ENCODE measurements around the gene B3GNT4. TPM values are rescaled to one million over a fixed set of nuclear protein-coding genes. Genes with fewer than 3 reads are reported as not detected.

The B3GNT4 gene
- total and polyA plus RNA-seq, 4 experiments from 2014 or later = 0.10 to 1.4 (median 0.93) TPM; not detected in 1

DNA sequence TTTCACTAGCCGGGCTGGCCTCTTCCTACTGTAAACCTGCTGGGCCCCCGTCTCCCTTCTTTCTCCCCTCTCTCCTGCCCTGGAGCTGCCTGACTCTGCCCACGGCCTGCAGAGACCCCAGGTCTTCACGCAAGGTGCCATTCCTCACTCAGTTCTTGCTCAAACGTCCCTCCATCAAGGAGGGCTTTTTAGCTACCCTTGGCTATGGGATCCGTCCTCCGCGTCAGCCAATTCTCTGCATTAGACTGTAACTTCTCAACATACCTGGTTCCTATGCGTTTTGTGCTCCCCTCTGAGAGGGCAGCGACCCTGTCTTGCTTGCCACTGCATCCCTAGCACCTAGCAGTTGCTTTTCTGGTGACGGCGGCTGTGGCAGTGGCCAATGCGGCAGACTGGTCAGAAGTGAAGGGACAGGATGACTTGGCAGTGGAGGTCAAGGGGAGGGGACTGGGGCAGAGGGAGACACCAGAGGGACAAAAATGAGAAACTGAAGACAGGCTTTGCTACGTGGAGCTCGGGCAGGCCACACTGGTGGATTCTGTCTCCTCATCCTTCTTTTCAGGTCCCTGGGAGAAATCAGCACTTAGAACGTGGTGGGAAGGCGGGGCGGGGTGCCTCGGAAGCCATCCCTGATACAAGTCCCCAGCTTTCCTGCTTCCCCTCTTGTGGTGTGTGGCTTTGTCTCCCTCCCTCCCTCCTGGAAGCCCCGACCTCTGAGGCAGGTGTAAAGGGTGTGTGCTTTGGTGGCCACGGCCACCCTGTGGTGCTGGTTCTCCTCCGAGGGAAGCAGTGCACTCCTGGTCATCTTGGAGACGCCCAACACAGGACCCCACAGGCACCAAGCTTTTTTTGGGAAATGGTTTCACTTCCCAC is 1.8 kb downstream of the B3GNT4 start:
- Mint-ChIP-seq H3K4me3 (peak overlapping the region; percentile 72 to 94 (median 78)), H3K4me1 (peaks cover 5 to 20% (median 12%) of the 10 kb centered on the region in 4 donors), H3K27ac (peak overlapping the region in 6 of 7 donors; percentile 33 to 82 (median 46)), H3K36me3 (peaks cover 11 to 21% of the 10 kb centered on the region in 2 donors), H3K27me3 (peaks cover 0 to 4% of the 10 kb centered on the region in 2 donors), H3K9me3 (no peaks in the 10 kb centered on the region)
- CTCF ChIA-PET (ENCODE audit: partially characterized antibody) = interaction anchor here (0.8 to 1.1 kb wide), 4 partner anchors 10 to 62 kb away, joined by 3 to 4 read pairs (median 3); no protein-coding TSS in a partner anchor
- H3K4me1 ChIP-seq (ENCODE audit: insufficient read depth, low read length) = peaks cover 9% of the 10 kb centered on the region
- H3K36me3 ChIP-seq (ENCODE audit: insufficient read depth, low read length) = peaks cover 9% of the 10 kb centered on the region
- peak in 2 of 5 donors; percentile 7 for DNase-seq
- no peak overlapping the region for H3K4me3 ChIP-seq (ENCODE audit: low read length in 2 of 2)
- H3K27ac ChIP-seq (ENCODE audit: low read depth, low read length) = no peak overlapping the region
- no peaks in the 10 kb centered on the region for H3K9me3 ChIP-seq (ENCODE audit: control insufficient read depth in 1 of 2, low read length in 2 of 2)
- intact Hi-C loops (cut with micrococcal nuclease) = loop anchor here (2.0 kb wide), 1 partner anchor 62 kb away; the partner anchor contains the start of gene VPS33A
- no peaks in the 10 kb centered on the region for H3K27me3 ChIP-seq (ENCODE audit: insufficient read depth, low read length)
- POLR2A ChIA-PET (ENCODE audit: partially characterized antibody) = interaction anchor here (1.0 to 2.1 kb wide), 4 partner anchors 10 to 322 kb away, joined by 3 to 13 read pairs (median 5); partner anchors contain the start of genes DIABLO, KNTC1 and RSRC2

DNA sequence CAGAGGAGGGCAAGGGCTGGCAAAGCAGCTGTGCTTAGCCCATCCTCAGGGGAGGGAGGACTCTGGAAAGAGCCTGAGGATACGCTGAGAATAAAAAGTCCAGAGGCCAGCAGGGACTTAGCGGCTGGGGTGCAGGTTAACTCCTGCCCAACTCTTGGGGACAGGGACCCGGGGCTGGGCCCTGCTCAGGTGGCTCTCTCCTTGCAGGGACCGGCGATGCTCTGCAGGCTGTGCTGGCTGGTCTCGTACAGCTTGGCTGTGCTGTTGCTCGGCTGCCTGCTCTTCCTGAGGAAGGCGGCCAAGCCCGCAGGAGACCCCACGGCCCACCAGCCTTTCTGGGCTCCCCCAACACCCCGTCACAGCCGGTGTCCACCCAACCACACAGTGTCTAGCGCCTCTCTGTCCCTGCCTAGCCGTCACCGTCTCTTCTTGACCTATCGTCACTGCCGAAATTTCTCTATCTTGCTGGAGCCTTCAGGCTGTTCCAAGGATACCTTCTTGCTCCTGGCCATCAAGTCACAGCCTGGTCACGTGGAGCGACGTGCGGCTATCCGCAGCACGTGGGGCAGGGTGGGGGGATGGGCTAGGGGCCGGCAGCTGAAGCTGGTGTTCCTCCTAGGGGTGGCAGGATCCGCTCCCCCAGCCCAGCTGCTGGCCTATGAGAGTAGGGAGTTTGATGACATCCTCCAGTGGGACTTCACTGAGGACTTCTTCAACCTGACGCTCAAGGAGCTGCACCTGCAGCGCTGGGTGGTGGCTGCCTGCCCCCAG is 2.8 kb downstream of the B3GNT4 start:
- ChIA-PET POLR2A (ENCODE audit: partially characterized antibody) (interaction anchor here (1.6 to 2.1 kb wide), 3 partner anchors 19 to 38 kb away, joined by 6 to 13 read pairs (median 7); partner anchors contain the start of gene DIABLO), CTCF (ENCODE audit: partially characterized antibody) (interaction anchor here (0.8 kb wide), 1 partner anchor 38 kb away, joined by 3 read pairs; no protein-coding TSS in a partner anchor)
- no peaks in the 10 kb centered on the region for H3K27me3 ChIP-seq (ENCODE audit: insufficient read depth, low read length)
- H3K9me3 Mint-ChIP-seq = no peaks in the 10 kb centered on the region
- H3K27ac ChIP-seq (ENCODE audit: low read depth, low read length) = no peak overlapping the region
- H3K36me3 ChIP-seq (ENCODE audit: insufficient read depth, low read length) = peaks cover 12% of the 10 kb centered on the region
- H3K4me1 Mint-ChIP-seq = peaks cover 5 to 20% (median 12%) of the 10 kb centered on the region in 4 donors
- peaks cover 9% of the 10 kb centered on the region for H3K4me1 ChIP-seq (ENCODE audit: insufficient read depth, low read length)
- peaks cover 0 to 4% of the 10 kb centered on the region in 2 donors for H3K27me3 Mint-ChIP-seq
- peak in 1 of 5 donors; percentile 14 for DNase-seq
- no peaks in the 10 kb centered on the region for H3K9me3 ChIP-seq (ENCODE audit: control insufficient read depth in 1 of 2, low read length in 2 of 2)
- peak overlapping the region in 4 of 7 donors; percentile 60 to 88 (median 77) for H3K27ac Mint-ChIP-seq
- intact Hi-C loops (cut with micrococcal nuclease) = no loop called here
- no peak overlapping the region for H3K4me3 ChIP-seq (ENCODE audit: low read length in 2 of 2)
- peak overlapping the region in 2 of 8 donors; percentile 49 to 69 for H3K4me3 Mint-ChIP-seq
- peaks cover 11 to 24% of the 10 kb centered on the region in 2 donors for H3K36me3 Mint-ChIP-seq

DNA sequence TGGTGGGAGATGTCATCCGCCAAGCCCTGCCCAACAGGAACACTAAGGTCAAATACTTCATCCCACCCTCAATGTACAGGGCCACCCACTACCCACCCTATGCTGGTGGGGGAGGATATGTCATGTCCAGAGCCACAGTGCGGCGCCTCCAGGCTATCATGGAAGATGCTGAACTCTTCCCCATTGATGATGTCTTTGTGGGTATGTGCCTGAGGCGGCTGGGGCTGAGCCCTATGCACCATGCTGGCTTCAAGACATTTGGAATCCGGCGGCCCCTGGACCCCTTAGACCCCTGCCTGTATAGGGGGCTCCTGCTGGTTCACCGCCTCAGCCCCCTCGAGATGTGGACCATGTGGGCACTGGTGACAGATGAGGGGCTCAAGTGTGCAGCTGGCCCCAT is 3.5 kb downstream of the B3GNT4 start:
- Histone ChIP-seq H3K9me3 (ENCODE audit: control insufficient read depth in 1 of 2, low read length in 2 of 2) (no peaks in the 10 kb centered on the region), H3K27ac (ENCODE audit: low read depth, low read length) (no peak overlapping the region), H3K4me3 (ENCODE audit: low read length in 2 of 2) (no peak overlapping the region), H3K36me3 (ENCODE audit: insufficient read depth, low read length) (peaks cover 13% of the 10 kb centered on the region), H3K27me3 (ENCODE audit: insufficient read depth, low read length) (no peaks in the 10 kb centered on the region), H3K4me1 (ENCODE audit: insufficient read depth, low read length) (peaks cover 9% of the 10 kb centered on the region)
- Mint-ChIP-seq H3K27me3 (peaks cover 0 to 2% of the 10 kb centered on the region in 2 donors), H3K9me3 (no peaks in the 10 kb centered on the region), H3K4me3 (peak overlapping the region in 1 of 8 donors; percentile 35), H3K36me3 (peaks cover 14 to 29% of the 10 kb centered on the region in 2 donors), H3K4me1 (peaks cover 5 to 20% (median 12%) of the 10 kb centered on the region in 4 donors), H3K27ac (peak overlapping the region in 2 of 7 donors; percentile 72 to 88)
- POLR2A ChIA-PET (ENCODE audit: partially characterized antibody) = interaction anchor here (1.6 to 2.1 kb wide), 2 partner anchors 19 to 38 kb away, joined by 6 to 7 read pairs; partner anchors contain the start of gene DIABLO
- CTCF ChIA-PET (ENCODE audit: partially characterized antibody) = no interaction called here
- DNase-seq = peak in 1 of 5 donors; percentile 7
- intact Hi-C loops (cut with micrococcal nuclease) = no loop called here

DNA sequence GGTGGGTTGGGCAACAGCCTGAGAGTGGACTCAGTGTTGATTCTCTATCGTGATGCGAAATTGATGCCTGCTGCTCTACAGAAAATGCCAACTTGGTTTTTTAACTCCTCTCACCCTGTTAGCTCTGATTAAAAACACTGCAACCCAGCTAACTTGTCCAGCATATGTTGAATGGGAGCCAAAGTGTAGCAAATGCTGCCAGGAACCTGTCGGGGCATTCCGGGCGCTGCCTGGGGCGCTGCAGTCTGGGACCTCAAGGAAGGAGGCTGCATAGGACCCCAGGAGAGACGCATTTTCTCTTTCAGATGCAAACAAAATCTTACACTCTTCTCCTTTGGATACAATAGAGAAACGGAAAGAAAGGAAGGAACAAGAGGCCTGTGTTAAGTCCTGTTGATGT is 3.9 kb downstream of the B3GNT4 start:
- Histone ChIP-seq H3K4me1 (ENCODE audit: insufficient read depth, low read length) (peaks cover 8% of the 10 kb centered on the region), H3K36me3 (ENCODE audit: insufficient read depth, low read length) (peaks cover 17% of the 10 kb centered on the region), H3K9me3 (ENCODE audit: control insufficient read depth in 1 of 2, low read length in 2 of 2) (no peaks in the 10 kb centered on the region), H3K4me3 (ENCODE audit: low read length in 2 of 2) (no peak overlapping the region), H3K27ac (ENCODE audit: low read depth, low read length) (no peak overlapping the region), H3K27me3 (ENCODE audit: insufficient read depth, low read length) (no peaks in the 10 kb centered on the region)
- intact Hi-C loops (cut with micrococcal nuclease) = no loop called here
- CTCF ChIA-PET (ENCODE audit: partially characterized antibody) = no interaction called here
- POLR2A ChIA-PET (ENCODE audit: partially characterized antibody) = interaction anchor here (0.9 to 2.1 kb wide), 2 partner anchors 9 to 19 kb away, joined by 3 to 6 read pairs; partner anchors contain the start of gene DIABLO
- H3K9me3 Mint-ChIP-seq = no peaks in the 10 kb centered on the region
- H3K4me1 Mint-ChIP-seq = peaks cover 5 to 19% (median 12%) of the 10 kb centered on the region in 4 donors
- H3K36me3 Mint-ChIP-seq = peaks cover 17 to 32% of the 10 kb centered on the region in 2 donors
- DNase-seq = no peak
- H3K27ac Mint-ChIP-seq = peak overlapping the region in 2 of 7 donors; percentile 52 to 63
- no peak overlapping the region for H3K4me3 Mint-ChIP-seq
- peaks cover 0 to 2% of the 10 kb centered on the region in 2 donors for H3K27me3 Mint-ChIP-seq

DNA sequence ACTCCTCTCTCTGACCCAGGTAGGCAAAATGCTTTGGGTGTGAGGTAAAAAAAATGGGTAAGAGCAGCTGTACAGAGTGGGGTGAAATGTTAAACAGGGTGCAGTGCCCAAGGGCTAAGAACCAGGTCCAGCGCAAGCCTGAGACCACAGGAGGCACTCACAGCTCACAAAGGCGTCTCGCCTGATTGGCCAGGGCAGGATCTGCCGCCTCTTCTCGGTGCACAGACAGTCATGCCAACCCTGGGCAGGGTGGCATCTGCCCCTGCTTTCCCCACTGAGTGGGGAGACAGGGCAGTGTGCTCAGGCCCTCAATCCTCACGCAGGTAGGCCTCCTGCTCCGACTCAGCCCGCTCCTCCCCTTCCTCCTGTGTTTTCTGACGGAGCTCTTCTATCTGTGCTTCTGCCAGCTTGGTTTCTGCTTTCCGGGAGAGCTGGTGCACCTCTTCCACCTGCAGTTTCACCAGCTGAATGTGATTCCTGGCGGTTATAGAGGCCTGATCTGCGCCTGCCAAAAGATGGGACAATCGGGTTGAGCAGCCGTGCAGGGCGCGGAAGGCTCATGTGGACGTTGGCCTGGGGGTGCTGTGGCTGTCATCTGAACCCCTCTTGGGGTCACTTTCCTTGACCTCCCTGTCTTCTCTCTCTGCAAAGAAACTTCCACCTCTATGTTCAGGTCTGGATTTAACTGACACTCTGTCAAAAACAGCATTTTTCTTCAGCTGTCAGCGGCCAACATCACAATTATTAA is 4.7 kb downstream of the B3GNT4 start:
- no peak overlapping the region for H3K4me3 Mint-ChIP-seq
- CTCF ChIA-PET (ENCODE audit: partially characterized antibody) = interaction anchor here (1.4 kb wide), 1 partner anchor 154 kb away, joined by 5 read pairs; no protein-coding TSS in a partner anchor
- POLR2A ChIA-PET (ENCODE audit: partially characterized antibody) = interaction anchor here (0.9 to 2.1 kb wide), 2 partner anchors 8 to 18 kb away, joined by 3 to 6 read pairs; partner anchors contain the start of gene DIABLO
- H3K36me3 Mint-ChIP-seq = peaks cover 17 to 32% of the 10 kb centered on the region in 2 donors
- Histone ChIP-seq H3K9me3 (ENCODE audit: control insufficient read depth in 1 of 2, low read length in 2 of 2) (no peaks in the 10 kb centered on the region), H3K27ac (ENCODE audit: low read depth, low read length) (no peak overlapping the region), H3K36me3 (ENCODE audit: insufficient read depth, low read length) (peaks cover 22% of the 10 kb centered on the region), H3K27me3 (ENCODE audit: insufficient read depth, low read length) (no peaks in the 10 kb centered on the region), H3K4me1 (ENCODE audit: insufficient read depth, low read length) (no peaks in the 10 kb centered on the region), H3K4me3 (ENCODE audit: low read length in 2 of 2) (no peak overlapping the region)
- H3K27me3 Mint-ChIP-seq = peaks cover 0 to 2% of the 10 kb centered on the region in 2 donors
- DNase-seq = no peak
- peaks cover 5 to 11% (median 9%) of the 10 kb centered on the region in 4 donors for H3K4me1 Mint-ChIP-seq
- intact Hi-C loops (cut with micrococcal nuclease) = no loop called here
- no peaks in the 10 kb centered on the region for H3K9me3 Mint-ChIP-seq
- H3K27ac Mint-ChIP-seq = peak overlapping the region in 1 of 7 donors; percentile 52

DNA sequence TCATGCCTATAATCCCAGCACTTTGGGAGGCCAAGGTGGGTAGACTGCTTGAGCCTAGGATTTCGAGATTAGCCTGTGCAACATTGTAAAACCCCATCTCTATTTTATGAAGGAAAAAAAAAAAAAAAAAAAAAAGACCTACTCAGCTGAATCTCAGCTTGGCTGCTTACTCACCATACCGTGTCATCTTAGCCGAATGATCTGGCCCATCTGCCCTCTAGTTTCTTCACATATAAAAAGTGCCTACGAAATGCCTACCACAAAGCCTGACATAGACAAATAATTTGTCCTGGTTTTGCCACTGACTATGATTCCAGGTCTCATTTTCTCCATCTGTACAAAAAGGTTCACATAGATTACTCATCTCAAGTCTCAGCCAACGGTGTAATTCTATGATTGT is 12.3 kb downstream of the B3GNT4 start:
- Mint-ChIP-seq H3K9me3 (no peaks in the 10 kb centered on the region), H3K4me1 (peaks cover 3 to 6% (median 4%) of the 10 kb centered on the region in 4 donors), H3K27ac (peak overlapping the region in 1 of 7 donors; percentile 78), H3K36me3 (peaks cover 31 to 47% of the 10 kb centered on the region in 2 donors), H3K27me3 (no peaks in the 10 kb centered on the region), H3K4me3 (no peak overlapping the region)
- ChIA-PET CTCF (ENCODE audit: partially characterized antibody) (interaction anchor here (0.6 to 3.1 kb wide), 7 partner anchors 9 to 160 kb away, joined by 3 to 9 read pairs (median 3); no protein-coding TSS in a partner anchor), POLR2A (ENCODE audit: partially characterized antibody) (interaction anchor here (1.1 to 2.6 kb wide), 2 partner anchors 10 to 29 kb away, joined by 4 to 7 read pairs; partner anchors contain the start of gene DIABLO)
- no peak overlapping the region for H3K27ac ChIP-seq (ENCODE audit: low read depth, low read length)
- no peaks in the 10 kb centered on the region for H3K9me3 ChIP-seq (ENCODE audit: control insufficient read depth in 1 of 2, low read length in 2 of 2)
- no peaks in the 10 kb centered on the region for H3K4me1 ChIP-seq (ENCODE audit: insufficient read depth, low read length)
- intact Hi-C loops (cut with micrococcal nuclease) = no loop called here
- H3K27me3 ChIP-seq (ENCODE audit: insufficient read depth, low read length) = no peaks in the 10 kb centered on the region
- H3K36me3 ChIP-seq (ENCODE audit: insufficient read depth, low read length) = peaks cover 52% of the 10 kb centered on the region
- no peak for DNase-seq
- H3K4me3 ChIP-seq (ENCODE audit: low read length in 2 of 2) = no peak overlapping the region
